GM19193 (cell line): ENCODE data around the gene RALGAPB.

Experiments used
- POLR2A ChIP-seq: IDR thresholded peaks from 4 replicates; pipeline ENCODE4 v1.6.1; 2011; ENCODE audit not compliant: insufficient read depth, insufficient read length; ENCODE audit errors: extremely low read depth

The RALGAPB gene

DNA sequence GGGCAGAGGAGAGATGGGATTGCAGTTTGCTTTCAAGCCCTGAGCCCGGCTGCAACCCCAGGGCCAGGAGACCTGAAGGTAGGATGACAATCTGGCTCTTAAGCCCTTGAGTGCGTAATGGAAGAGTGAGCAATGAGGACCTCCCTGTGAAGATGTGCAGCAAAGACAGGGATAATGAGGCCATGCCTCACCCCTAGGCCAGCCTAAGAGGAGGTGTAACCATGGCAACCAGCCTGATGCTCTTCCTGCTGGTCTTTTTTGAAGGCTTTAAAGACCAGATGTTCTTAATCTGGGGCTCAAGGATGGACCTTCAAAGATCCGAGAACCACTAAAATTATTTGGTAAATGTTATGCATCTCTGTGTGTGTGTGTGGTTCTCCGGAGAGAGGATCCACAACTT lies 137.2 kb downstream of the RALGAPB start:
- TF ChIP-seq POLR2A, result no peak

DNA sequence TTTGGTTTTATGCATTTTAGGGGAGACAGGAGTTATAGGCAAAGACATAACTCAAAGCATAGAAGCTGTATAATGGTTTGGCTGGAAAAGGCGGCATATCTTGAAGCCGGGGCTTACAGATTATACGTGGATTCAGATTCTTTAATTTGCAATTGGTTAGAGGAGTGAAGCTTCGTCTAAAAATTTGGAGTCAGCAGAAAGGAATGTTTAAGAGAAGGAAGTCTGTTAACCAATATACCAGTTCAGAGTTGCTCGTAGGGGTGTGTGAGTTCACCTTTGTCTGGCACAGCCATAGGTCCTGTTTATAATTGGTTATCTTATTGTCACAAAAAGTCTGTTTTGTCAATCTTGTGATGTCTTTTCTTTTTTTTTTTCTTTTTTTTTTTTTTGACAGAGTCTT lies 137.9 kb downstream of the RALGAPB start:
- no peak for TF ChIP-seq POLR2A

DNA sequence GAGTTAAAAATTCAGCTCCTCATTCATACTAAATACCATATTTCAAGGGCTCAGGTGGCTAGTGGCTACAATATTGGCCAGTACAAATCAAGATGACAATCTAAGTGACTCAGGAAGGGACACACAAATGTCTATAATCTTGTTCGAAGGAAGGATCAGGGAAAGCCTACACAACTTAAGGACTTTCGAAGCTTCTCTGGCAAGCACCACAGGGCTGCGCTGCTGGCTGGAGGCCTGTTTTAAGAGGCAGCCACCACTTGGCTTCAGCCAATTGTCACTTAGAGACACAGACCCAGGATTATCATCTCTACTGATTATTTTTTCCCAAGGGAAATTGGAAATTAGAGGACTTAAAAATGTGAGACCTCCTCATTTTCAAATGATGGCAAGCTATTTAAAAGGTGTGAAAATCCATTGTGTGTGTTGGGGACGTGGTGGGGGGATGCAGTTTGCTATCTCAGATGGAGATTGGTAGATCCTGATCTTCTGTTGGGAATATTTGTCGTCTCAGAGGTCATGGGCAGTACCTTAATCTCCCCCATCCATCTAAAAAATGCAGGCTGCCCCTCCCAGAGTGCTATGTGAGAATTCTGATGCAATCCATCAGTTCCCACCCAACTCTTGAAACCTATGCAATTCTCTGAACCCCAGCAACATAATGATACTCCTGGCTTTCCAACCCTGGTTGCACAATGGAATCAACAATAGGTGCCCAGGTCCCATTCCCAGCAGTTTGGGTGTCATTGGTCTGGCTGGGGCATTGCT lies 140.3 kb downstream of the RALGAPB start:
- no peak for TF ChIP-seq POLR2A

DNA sequence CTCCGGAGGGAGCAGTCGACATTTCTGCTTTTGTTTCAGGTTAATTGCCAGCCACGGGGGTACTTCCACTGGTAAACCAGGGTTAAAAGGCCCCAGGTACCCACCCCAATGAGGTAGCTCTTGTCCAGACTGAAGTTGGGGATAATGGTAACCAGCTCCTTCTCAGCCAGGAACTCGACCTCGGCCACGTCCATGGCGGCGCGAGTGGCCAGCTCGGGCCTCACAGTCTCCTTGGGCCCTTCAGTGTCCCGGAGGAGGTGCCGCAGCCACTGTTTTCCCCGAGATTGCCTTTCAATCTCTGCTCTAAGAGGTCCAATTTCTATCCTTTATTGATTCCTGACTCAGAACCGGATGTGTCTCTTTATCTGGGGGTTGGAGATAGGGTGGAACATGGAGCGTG lies 142.6 kb downstream of the RALGAPB start:
- TF ChIP-seq POLR2A, result no peak

DNA sequence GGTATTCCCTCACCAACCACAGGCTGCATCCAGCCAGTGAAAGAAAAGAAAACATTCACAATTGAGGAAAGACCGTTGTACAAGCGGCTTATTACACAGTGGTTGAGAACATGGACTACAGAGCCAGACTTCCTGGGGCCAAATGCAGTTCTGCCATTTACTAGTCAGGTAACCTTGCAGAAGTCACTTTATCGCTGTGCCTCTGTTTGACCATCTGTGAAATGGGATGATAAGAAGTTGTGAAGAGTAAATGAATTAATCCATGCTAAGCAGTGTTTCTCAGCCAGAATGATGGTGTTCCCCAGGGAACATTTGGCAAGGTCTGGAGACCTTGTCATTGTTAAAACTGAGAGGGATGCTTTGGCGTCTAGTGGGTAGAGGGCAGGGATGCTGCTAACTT lies 143.8 kb downstream of the RALGAPB start:
- no peak for TF ChIP-seq POLR2A

DNA sequence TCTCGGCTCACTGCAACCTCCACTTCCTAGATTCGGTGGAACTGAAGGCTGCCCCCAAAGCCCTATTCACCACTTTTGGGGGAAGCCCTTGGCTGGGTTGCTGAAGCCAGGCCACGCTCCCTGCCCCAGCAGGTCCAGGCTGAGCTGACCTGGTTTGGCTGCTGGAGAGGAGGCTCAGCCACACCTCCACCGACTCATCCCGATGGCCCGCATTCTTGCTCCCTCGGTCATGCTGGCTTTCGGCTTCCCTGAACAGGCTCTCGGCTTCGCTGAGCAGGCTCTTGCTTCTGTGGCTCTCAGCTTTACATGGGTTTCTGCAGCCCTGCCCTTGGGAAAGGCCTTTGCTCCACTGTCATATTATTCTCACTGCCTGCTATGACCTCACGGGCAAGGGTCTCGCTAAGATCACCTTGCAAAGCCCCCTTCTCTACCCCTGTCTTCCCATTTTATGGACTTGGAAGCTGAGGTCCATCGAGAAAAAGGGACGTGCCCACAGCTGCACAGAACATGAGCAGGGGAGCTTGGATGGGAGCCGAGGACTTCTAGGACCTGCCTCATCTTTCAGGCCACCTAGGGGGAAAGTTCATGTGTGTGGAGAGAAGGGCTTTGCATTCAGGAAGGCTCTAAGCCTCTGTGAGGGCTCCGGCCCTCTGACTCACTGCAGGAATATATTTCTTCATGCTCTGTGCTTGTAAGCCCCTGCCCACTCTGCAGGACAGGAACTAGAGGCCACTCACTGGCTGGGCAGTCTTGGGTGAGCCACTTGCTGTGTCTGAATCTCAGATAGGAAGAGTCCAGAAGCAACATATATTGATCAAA lies 144.6 kb downstream of the RALGAPB start:
- no peak for TF ChIP-seq POLR2A

DNA sequence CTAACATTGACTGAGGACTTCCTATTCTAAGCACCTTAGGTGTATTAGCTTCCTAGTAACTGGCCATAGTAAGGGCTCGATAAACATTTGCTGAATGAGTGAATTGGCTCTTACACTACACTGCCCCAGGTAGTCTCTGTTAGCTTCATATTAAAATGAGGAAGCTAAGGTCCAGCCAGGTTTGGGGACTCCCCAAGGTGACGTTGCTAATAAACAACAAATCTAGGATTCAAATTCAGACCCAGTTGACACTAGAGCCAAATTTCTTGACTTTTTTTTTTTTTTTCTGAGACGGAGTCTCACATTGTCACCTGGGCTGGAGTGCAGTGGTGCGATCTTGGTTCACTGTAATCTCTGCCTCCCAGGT lies 145.2 kb downstream of the RALGAPB start:
- no peak for TF ChIP-seq POLR2A

DNA sequence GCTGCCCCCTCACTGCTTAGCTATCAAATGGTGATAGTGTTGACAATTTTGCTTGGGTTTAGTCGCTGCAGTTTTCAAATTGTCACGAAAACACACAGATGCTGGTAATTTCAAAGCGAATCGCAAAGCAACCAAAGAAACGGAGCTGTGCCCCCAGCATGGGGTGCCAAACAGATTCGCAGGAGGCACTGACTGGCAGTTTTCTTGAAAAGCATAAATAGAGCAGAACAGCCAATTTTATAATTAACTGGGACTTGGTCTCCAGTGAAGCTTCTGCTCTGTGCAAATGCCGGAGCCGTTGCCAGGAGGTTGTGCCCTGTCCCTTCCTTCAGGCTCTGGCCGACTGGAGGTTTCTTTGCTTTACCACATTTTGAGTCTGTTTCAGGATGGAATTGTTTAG lies 147.8 kb downstream of the RALGAPB start:
- TF ChIP-seq POLR2A, result no peak

DNA sequence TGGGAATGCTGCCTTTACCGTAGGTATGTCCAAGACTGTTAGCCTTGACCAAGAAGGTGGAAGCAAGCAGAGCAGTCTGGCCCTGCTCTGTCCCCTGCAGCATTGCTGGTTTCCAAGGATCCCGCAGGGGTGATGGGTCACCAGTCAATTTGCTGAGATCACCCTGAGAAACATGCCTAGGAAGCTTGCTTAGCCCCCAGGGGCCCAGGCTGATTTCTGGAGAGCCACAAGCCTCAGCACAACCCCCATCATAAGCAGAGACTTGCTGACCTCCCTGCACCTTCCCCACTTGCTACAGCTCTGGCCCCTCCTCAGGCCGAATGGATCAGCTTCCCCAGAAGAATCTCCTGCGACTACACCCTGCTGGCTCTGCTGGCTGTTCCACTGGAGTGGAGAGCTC lies 150.4 kb downstream of the RALGAPB start:
- no peak for TF ChIP-seq POLR2A

DNA sequence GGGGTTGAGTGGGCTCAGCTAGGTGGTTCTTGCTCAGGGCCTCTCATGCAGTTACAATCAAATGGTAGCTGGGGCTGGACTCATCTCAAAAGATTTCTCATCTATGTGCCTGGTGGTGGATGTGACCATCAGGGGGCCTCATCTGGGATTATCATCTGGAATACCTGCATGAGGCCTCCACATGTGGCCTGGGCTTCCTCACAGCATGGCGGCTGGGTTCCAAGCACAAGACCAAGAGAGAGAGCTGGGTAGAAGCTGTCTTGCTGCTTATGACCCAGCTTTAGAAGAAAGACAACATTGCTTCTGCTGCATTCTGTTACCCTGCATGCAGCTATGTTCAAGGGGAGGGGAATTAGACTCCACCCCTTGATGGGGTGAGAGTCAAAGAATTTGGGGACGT lies 151.4 kb downstream of the RALGAPB start:
- TF ChIP-seq POLR2A, result no peak

DNA sequence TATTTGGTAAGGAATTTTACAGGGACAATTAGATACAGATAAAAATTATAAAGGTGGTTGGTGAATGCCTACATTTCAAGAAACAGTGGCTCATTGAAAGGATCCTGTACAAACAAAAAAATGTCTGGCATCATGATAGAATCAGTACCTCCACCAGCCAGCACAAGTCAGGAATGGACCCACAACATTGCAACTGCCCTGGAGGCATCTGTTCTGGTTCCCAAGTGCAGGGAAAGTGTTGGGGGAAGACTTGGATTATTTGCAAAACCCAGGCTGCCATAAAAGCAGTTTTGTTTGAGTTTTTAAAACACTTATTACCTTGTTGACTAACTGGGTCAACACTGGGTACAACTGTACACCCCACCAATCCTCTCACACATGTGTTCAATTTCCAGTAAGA lies 153.3 kb downstream of the RALGAPB start:
- TF ChIP-seq POLR2A, result no peak

DNA sequence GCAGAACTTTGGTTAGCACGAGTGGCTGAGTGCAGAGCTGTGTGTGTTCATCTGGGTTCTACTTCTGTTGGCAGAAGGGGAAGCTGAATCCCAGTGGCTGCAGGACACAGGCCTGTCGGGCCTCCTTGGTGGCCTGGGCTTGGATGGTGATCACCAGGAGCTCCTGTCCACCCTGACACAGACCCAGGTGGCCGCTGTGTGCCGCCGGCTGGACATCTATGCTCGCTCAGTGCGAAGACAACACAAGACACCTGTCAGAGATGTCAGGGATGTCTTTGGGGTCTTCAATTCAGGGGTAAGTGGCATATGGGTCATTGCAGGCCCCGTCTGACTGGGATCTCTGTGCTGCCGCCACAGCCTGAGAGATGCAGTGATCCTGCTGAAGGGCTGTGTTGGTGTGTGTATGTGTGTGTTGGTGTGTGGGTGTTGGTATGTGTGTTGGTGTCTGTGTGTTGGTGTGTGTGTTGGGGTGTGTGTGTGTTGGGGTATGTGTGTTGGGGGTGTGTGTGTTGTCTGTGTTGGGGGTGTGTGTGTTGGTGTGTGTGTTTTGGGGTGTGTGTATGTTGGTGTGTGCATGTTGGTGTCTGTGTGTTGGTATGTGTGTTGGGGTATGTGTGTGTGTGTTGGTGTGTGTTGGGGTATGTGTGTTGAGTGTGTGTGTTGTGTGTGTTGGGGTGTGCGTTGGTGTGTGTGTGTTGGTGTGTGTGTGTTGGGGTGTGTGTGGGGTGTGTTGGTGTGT lies 154.4 kb downstream of the RALGAPB start:
- TF ChIP-seq POLR2A, result no peak
